Hematopoietic multipotent progenitor cell treated with erythropoietin and hydrocortisone succinate and interleukin-3 and kit ligand, for 17 days (in vitro differentiated cells): ENCODE measurements around the gene ZDHHC11B.
"Not testable (repeated sequence)": the region's sequence is repeated elsewhere in the genome, so short reads cannot be mapped to it uniquely, and the experiment has no call there.

Source experiments
- DNase-seq: peaks from one replicate; pipeline ENCODE4 v3.0.0-alpha.2; 2015; ENCODE audit warnings: low spot score

Gene ZDHHC11B

DNA sequence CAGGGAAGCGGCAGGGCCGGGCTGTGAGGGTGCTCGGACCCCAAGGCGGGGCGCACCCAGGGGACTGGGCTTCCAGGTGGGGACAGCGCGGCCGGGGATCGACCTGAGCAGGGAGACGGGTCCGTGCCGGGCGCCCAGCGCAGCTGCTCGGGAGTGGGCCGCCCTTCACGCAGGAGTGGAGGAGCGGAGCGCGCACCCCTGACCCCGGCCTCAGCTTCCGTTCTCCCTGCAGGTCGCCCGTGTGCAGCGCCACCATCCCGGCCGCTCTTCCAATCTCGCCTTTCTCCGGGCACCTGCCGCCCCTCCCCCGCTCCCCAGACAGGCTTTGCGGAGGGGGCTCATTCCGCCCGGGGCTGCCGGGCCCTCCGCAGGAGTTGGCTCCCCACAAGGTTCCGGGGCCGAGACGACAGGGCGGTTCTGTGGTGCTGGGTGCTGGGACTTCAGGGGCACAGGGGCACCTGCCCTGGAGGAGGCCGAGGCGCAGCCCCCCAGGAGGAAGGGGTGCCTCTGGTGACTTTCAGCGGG lies 714 bp upstream of the ZDHHC11B start:
- DNase-seq: not testable (repeated sequence)

DNA sequence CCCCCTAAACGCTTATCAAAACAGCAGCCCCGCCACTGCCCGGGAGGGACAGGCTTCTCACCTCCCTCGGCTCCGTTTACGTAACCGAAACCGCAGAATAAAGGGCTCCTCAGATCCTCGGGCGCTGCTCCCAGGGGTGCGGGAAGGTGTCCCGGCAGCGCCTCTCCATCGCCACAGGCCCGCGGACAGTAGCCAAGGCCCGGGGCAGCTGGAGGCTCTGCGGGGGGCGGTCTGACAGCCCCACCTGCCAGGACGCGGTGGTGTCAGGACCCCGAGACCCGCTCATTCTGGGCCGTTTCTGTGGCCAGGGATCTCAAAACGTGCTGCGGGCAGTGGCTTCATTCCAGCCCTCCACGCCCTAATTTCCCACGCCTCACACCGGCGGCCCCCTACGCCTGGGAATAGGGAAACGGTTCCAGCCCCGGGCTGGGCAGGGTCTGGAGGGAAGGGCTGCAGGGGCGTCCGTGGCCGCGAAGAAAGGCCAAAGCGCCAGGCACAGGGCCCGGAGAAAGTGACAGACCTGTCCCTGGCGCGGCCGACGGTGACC lies 575 bp downstream of the ZDHHC11B start:
- not testable (repeated sequence) for DNase-seq

DNA sequence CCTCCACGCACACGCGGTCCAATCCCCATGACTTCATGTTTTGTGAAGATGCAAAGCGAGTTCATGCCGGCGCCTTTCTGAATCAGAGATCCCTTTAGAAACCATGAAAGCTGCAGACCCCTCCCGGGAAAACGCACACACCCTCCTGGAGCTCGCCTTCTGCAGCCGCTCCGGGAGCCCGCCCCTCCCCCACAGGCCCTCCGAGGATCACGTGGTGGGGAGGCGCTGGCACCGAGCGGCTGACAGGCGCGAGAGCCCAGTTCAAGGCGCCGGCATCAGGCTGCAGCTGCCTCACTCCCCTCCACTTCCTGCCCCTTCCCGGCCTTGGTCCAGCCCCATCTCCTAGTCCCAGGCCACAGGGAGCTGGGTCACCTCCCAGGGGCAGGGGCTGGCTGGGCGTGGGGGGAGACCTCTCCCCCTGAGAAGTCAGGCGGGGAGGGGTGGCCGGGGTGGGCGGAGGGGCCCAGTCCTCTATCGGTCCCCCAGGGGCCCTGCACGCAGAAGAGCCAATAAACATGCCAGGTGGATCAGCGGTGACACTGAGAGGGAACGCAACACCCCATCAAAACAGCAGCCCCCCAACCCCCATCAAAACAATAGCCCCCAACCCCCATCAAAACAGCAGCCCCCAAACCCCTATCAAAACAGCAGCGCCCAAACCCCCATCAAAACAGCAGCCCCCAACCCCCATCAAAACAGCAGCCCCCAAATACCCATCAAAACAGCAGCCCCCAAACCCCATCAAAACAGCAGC lies 1.3 kb downstream of the ZDHHC11B start:
- DNase-seq: not testable (repeated sequence)

DNA sequence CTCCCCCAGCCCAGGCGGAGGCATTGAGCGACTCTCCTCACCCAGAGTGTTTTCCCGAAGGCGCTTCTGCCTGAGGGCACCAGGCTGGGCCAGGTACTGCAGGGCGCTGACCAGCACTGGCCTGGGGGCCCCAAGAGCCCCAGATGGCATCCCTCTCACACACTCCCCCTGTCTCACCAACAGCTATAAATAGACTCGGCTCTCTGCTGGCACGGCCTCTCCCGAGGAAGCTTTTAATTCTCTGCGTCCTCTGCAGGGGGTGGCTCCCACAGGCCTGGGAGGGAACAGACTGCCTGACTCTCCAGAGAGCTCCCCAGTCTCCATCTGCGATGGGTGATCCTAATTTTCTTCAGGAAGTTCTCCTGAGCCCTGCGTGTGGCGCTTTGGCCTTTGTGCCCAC lies 2.2 kb downstream of the ZDHHC11B start:
- not testable (repeated sequence) for DNase-seq

DNA sequence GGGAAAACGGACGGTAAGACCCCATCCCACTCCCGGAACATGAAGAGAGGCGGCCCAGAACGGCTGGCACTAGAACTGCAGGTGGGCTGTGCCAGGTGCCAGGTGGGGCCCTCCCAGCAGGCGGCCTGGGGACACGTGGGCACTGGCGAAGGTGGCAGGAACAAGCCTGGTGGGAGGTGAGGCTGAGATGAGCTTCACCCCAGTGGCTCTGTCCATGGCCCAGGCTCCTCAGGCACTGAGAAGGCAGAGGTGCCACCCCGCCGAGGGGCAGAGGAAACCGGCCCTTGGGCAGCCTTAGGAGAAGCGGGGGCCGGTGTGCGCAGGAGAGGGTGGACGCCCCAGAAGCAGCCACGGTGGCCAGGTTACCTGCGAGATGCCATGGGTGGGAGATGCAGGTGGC lies 4.0 kb downstream of the ZDHHC11B start:
- not testable (repeated sequence) for DNase-seq

DNA sequence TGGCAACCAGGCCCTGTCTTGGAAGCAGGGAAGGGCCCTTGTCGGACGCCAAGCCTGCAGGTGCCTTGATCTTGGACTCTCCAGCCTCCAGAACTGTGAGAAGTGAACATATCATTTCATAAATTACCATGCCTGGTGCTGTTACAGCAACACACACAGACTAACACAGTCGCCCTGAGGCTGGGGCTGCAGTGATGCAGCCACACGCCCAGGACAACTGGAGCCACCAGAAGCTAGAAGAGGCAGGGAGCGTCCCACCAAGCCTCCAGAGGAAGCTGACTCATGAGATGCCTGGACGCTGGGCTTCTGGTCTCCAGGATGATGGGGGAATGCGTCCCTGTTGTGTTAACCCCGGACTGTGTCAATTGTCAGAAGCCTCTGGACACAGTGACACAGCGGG lies 5.6 kb downstream of the ZDHHC11B start:
- DNase-seq: not testable (repeated sequence)

DNA sequence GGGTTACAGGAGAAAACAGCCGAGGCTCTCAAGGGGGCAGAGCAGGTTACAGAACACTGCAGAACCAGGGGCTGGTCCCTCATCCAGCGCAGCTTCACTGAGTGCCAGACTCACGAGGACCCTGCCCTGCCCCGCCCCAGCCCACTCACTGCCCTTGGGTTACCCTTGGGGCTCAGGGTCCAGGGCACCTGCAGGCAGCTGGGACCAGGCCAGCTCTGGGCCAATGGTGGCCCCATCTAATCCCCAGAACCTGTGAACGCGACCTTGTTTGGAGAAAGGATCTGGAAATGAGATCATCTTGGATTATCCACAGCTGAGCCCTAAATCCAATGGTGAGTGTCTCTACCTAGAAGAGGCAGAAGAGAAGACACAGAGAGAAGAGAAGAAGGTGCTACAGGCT lies 6.1 kb downstream of the ZDHHC11B start:
- not testable (repeated sequence) for DNase-seq

- no peak for DNase-seq
Measured at GRCh38 chr5:777756-778161, 6.8 kb downstream of the ZDHHC11B start.

- no peak for DNase-seq
Measured at GRCh38 chr5:776862-777711, 7.4 kb downstream of the ZDHHC11B start.

DNA sequence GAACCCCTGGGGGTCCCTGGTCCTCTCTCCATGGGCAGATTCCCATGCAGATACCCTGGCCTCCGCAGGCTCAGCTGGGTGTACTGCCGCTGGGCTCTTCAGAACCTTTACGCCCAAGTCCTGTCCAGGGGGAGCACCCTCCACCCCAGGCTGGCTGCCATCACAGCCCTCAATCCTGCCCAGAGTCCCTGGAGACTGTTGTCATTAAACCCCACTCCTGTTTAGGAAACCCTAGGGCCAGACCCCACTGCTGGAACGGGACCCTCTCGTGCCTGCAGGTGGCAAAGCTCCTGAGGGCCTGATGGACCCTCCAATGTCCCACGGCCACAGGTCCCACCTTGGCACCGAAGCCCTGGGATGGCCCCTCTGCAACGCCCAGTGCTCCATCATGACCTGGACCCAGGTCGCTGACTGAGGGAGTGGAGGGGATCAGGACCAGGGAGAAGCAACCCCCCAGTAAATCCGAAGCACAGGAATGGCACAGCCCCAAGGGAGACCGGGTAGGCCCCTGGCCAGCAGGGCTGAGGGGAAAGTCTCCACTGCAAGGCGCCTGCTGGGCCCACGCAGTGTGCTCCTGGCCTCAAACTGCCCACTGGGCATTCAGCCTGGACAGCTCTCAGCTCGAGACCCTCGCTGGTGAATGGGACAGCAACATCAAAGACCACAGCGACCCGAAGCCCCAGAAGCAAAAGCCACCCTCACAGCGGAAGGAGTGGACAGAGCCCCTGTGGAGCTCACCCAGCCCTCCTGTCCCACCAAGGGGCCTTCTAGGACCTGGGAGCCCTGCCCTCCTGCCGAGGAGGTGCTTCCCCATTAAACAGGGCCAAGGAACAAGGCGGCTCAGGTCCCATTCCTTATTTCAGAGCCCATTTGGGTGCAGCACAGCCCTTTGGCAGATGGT lies 8.3 kb downstream of the ZDHHC11B start:
- DNase-seq: no peak

DNA sequence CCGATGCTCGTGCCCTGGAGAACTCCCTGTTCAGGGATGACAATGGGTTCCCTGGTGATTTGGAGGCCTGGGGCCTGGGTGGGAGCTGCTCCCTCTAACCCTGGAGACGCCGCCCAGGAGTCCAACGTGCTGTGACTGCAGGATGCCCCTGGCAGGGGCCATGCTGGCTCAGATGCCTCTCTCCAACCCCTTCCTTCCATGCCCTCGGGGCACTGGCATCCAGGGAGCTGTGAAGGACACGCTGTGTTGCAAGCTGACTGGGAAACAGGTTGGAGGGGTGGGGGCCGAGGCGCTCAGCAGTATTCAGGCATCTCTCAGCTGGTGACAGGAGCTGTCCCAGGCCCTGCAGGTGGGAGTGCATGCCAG lies 9.0 kb downstream of the ZDHHC11B start:
- not testable (repeated sequence) for DNase-seq

- DNase-seq: not testable (repeated sequence)
Measured at GRCh38 chr5:774854-775505, 9.5 kb downstream of the ZDHHC11B start.

DNA sequence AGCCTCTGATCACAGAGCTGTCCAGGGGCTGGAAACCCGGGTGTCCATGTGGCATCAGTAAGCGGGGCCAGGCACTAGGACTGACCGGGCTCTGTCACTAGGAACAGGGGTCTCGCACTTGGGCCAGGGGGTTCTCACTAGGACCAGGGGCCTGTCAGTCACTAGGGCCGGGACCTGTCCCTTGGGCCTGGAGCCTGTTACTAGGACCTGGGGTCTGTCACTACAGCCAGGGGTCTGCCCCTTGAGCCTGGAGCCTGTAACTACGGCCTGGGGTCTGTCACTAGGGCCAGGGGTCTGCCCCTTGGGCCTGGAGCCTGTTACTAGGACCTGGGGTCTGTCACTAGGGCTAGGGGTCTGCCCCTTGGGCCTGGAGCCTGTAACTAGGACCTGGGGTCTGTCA lies 10.2 kb downstream of the ZDHHC11B start:
- DNase-seq: not testable (repeated sequence)

GRCh38 chr5:773517-774264 lies 10.8 kb downstream of the ZDHHC11B start:
- DNase-seq: no peak

GRCh38 chr5:772931-773330 lies 11.6 kb downstream of the ZDHHC11B start:
- not testable (repeated sequence) for DNase-seq

DNA sequence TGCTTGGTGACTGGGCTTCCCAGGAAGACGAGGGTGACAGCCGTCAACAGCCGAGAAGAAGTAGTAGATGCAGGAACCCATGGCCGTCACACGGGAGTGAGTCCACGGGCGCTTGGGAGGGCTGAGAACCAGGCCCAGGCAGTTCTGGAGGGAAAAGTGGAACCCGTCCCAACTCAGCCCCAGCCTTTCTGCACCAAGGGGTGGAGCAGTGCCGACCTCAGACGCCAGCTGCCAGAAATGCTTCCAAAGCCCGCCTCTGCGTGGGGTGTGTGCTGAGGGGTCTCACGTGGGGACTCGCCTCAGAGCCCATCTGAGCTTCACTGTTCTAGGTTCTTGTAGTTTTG lies 12.0 kb downstream of the ZDHHC11B start:
- DNase-seq: not testable (repeated sequence)

GRCh38 chr5:771841-772546 lies 12.5 kb downstream of the ZDHHC11B start:
- not testable (repeated sequence) for DNase-seq

DNA sequence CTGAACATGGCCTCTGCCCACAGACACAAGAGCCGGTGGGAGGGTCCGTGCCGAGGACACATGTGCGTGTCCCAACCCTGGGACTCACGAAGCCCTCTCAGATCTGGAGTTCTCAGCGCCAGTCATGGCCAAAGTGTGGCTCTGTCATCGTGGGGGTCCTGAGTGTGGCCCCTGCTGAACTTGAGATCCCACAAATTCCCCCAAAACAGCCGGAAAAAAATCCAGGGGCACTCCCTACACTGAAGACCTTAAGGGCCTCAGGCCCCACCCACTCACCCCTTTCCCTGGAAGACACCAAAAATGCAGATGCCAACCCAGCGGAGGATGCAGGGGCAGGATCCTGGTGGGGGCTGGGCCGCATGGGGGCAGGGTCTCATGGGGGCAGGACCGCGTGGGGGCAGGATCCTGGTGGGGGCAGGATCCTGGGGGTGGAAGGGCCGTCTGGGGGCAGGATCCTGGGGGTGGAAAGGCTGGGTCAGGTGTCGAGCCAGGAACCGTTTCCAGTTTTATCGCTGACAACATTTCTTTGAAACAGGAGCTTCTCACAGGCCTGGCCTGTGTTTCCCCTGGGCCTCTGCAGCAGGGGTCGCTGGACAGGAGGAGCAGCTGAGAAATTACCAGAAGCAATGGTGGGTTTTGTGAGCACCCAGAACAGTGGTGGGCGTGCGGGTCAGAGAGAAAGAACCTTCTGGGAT lies 13.3 kb downstream of the ZDHHC11B start:
- DNase-seq: not testable (repeated sequence)

- DNase-seq: not testable (repeated sequence)
Measured at GRCh38 chr5:770585-770984, 13.9 kb downstream of the ZDHHC11B start.
